B cell (primary cell): ENCODE results near the gene CCDC112.

ENCODE experiments used
- EZH2 ChIP-seq: IDR thresholded peaks from 2 replicates; pipeline ENCODE4 v1.6.1; 2012; ENCODE audit warnings: borderline replicate concordance, low read depth, mild to moderate bottlenecking, moderate library complexity, low read length; ENCODE audit not compliant: insufficient read depth, poor library complexity, severe bottlenecking
- TF ChIP-seq, protein P1 (sequence below): fragments of 200-600 bp; IDR thresholded peaks from one replicate; pipeline ENCODE4 v1.8.0; 2022; ENCODE audit warnings: antibody characterized with exemption, mild to moderate bottlenecking

DNA sequence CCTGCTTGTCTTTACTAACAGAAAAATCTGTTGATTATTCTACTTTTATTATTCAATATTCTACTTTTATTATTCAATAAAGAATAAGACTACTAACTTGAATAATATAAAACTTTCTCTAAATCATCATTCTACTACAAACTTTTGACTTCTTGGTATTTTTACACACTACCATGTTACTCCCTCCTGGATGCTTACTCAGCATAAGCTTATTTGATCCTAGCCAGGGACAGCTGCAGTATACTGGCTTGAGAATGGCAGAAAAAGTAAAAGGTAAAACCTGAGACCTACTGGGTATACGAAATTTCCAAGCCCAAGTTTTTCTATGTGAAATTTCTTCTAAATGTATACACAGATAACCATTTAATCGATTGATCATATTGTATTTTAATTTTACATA is 59.9 kb downstream of the CCDC112 start:
- TF ChIP-seq, protein P1, sequence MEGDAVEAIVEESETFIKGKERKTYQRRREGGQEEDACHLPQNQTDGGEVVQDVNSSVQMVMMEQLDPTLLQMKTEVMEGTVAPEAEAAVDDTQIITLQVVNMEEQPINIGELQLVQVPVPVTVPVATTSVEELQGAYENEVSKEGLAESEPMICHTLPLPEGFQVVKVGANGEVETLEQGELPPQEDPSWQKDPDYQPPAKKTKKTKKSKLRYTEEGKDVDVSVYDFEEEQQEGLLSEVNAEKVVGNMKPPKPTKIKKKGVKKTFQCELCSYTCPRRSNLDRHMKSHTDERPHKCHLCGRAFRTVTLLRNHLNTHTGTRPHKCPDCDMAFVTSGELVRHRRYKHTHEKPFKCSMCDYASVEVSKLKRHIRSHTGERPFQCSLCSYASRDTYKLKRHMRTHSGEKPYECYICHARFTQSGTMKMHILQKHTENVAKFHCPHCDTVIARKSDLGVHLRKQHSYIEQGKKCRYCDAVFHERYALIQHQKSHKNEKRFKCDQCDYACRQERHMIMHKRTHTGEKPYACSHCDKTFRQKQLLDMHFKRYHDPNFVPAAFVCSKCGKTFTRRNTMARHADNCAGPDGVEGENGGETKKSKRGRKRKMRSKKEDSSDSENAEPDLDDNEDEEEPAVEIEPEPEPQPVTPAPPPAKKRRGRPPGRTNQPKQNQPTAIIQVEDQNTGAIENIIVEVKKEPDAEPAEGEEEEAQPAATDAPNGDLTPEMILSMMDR: no peak
- TF ChIP-seq EZH2: no peak
